HepG2 (cell line): ENCODE results near the gene GPRC5B. TPM values are rescaled to one million over a fixed set of nuclear protein-coding genes. Genes with fewer than 3 reads are reported as not detected.

ENCODE experiments used
- ATAC-seq: fragments of 200-7000 bp; cut with Tn5 transposase; 3 replicates; pipeline ENCODE4 v1.9.1; 2020; ENCODE audit warnings: mild to moderate bottlenecking, moderate library complexity
- BruUV-seq: library from RNA; stranded (reverse); fragments of 400-500 nt; replicated peaks from 2 replicates; lab custom pipeline; 2021; lab: Mats Ljungman, UMichigan
- CTCF ChIA-PET: fragments of 300-600 bp; formaldehyde crosslinking; extraction: SDS; loops from one replicate; lab custom pipeline; 2021; ENCODE audit warnings: low total read pairs, inconsistent platforms, low intra/inter-chr PET ratio; lab: Yijun Ruan, JAX
- POLR2A ChIA-PET: fragments of 350-600 bp; sonication (Branson Sonifier 250); formaldehyde crosslinking; loops from one replicate; lab custom pipeline; 2020; ENCODE audit warnings: antibody characterized with exemption, inconsistent platforms; lab: Yijun Ruan, JAX
- DNase-seq: peaks from one replicate; pipeline ENCODE4 v3.0.0-alpha.2; 2015; ENCODE audit warnings: low spot score
- FAIRE-seq: peaks from 3 replicates; lab custom pipeline; 2011; peaks lifted over from hg19 to GRCh38; lab: Jason Lieb, UNC
- H2AFZ ChIP-seq: one replicate; pipeline ENCODE4 v1.6.1; 2011; ENCODE audit warnings: low read length, inconsistent platforms
- H3K27ac ChIP-seq: fragments of 300-600 bp; 3 replicates; pipeline ENCODE4 v1.8.0; 2011; ENCODE audit warnings: mixed run types, mild to moderate bottlenecking, mixed read lengths, low read length, inconsistent platforms; ENCODE audit not compliant: insufficient read depth; ENCODE audit errors: extremely low read length
- H3K27me3 ChIP-seq, 2 experiments: fragments of 200-600 bp in 1 of 2; 2 replicates in 1 of 2; 3 replicates in 1 of 2; pipeline versions ENCODE4 v1.6.0 to v1.8.0; 2011; ENCODE audit warnings: low read length in 2 of 2, mild to moderate bottlenecking in 2 of 2, moderate library complexity in 2 of 2, inconsistent platforms in 1 of 2; ENCODE audit not compliant: insufficient read depth in 2 of 2, control insufficient read depth in 1 of 2
- H3K36me3 ChIP-seq, 2 experiments: fragments of 200-600 bp in 1 of 2; replicated peaks in 1 of 2; 2 replicates in 1 of 2; 3 replicates in 1 of 2; pipeline versions ENCODE4 v1.5.1 to v1.8.0; 2011; ENCODE audit warnings: low read length in 2 of 2, inconsistent platforms in 1 of 2; ENCODE audit not compliant: insufficient read depth in 2 of 2, control insufficient read depth in 1 of 2
- H3K4me1 ChIP-seq: 2 replicates; pipeline ENCODE4 v1.5.1; 2012; ENCODE audit warnings: low read length, inconsistent platforms; ENCODE audit not compliant: insufficient read depth
- H3K4me2 ChIP-seq: 2 replicates; pipeline ENCODE4 v1.6.0; 2011; ENCODE audit warnings: low read depth, low read length, inconsistent platforms
- H3K4me3 ChIP-seq, 3 experiments: fragments of 200-600 bp in 1 of 3; sonication (generic), shearing (Covaris generic) in 1 of 3; replicated peaks in 1 of 3; 2 replicates each; pipeline ENCODE4 v1.5.1; 2011 to 2016; ENCODE audit warnings: low read length in 3 of 3, inconsistent platforms in 2 of 3, low read depth in 2 of 3, mild to moderate bottlenecking in 2 of 3, control low read depth in 1 of 3, mixed read lengths in 1 of 3; ENCODE audit not compliant: insufficient read depth in 1 of 3
- H3K79me2 ChIP-seq: one replicate; pipeline ENCODE4 v1.6.1; 2011; ENCODE audit warnings: low read length, inconsistent platforms; ENCODE audit not compliant: insufficient read depth
- H3K9ac ChIP-seq: 2 replicates; pipeline ENCODE4 v1.6.0; 2011; ENCODE audit warnings: mild to moderate bottlenecking, low read depth, low read length, inconsistent platforms; ENCODE audit not compliant: insufficient read depth
- H3K9me3 ChIP-seq: 2 replicates; pipeline ENCODE4 v1.5.1; 2012; ENCODE audit warnings: mild to moderate bottlenecking, low read length
- H4K20me1 ChIP-seq: 2 replicates; pipeline ENCODE4 v1.6.0; 2011; ENCODE audit warnings: inconsistent platforms, mild to moderate bottlenecking, low read length, moderate library complexity; ENCODE audit not compliant: insufficient read depth
- CENPT ChIP-seq: sonication (generic); formaldehyde crosslinking; IDR thresholded peaks from 2 replicates; pipeline ENCODE4 v1.8.0; 2022; ENCODE audit warnings: low read depth, mild to moderate bottlenecking, moderate library complexity, missing genetic modification reagents
- HNF4A ChIP-seq: sonication (generic); formaldehyde crosslinking; IDR thresholded peaks from 2 replicates; pipeline ENCODE4 v1.4.0; 2020; ENCODE audit warnings: missing genetic modification reagents
- KDM2A ChIP-seq: sonication (generic); formaldehyde crosslinking; IDR thresholded peaks from 2 replicates; pipeline ENCODE4 v1.4.0; 2020; ENCODE audit warnings: low read depth, missing genetic modification reagents, borderline replicate concordance
- RFXANK ChIP-seq: IDR thresholded peaks from 2 replicates; pipeline ENCODE4 v1.6.1; 2016
- SOX13 ChIP-seq, 3 experiments: fragments of 450-650 bp in 1 of 3; sonication (generic) in 1 of 3; formaldehyde crosslinking in 1 of 3; IDR thresholded peaks in 2 of 3; conservative IDR thresholded peaks in 1 of 3; 2 replicates each; pipeline versions ENCODE4 v1.5.0 to v1.6.1; 2016 to 2020; ENCODE audit warnings: antibody characterized with exemption in 1 of 3, mild to moderate bottlenecking in 1 of 3, missing compliant biosample characterization in 1 of 3, missing genetic modification reagents in 1 of 3, moderate library complexity in 1 of 3
- TIGD3 ChIP-seq: sonication (generic); formaldehyde crosslinking; IDR thresholded peaks from 2 replicates; pipeline ENCODE4 v1.5.1; 2020; ENCODE audit warnings: mild to moderate bottlenecking, missing genetic modification reagents, borderline replicate concordance
- ZBTB33 ChIP-seq: sonication (generic); formaldehyde crosslinking; IDR thresholded peaks from 2 replicates; pipeline ENCODE4 v1.4.0; 2020; ENCODE audit warnings: missing genetic modification reagents
- ZNF839 ChIP-seq: sonication (generic); formaldehyde crosslinking; IDR thresholded peaks from 2 replicates; pipeline ENCODE4 v1.4.0; 2020; ENCODE audit warnings: missing genetic modification reagents, mild to moderate bottlenecking, borderline replicate concordance
- WGBS: methylation state at CpG from one replicate; pipeline ENCODE4 v1.1.6; 2017; ENCODE audit warnings: low lambda C conversion rate; 5-methylcytosine and 5-hydroxymethylcytosine counted together
- in situ Hi-C: cut with HindIII; loops from 2 replicates; pipeline ENCODE4 v1.10.0; 2017; ENCODE audit warnings: low pct_unique_long_range_greater_than_20kb; ENCODE audit not compliant: extremely low pct_ligation_motif_present
- intact Hi-C: fragments of 100-400 bp; cut with micrococcal nuclease; formaldehyde crosslinking; loops from one replicate; pipeline ENCODE4 v1.10.0; 2022; ENCODE audit not compliant: unreplicated experiment
- polyA plus RNA-seq, 8 experiments: library from polyadenylated mRNA; depleted of rRNA in 3 of 8; stranded (reverse) in 7 of 8; unstranded in 1 of 8; fragments of >200 nt; fragmentation: Illumina TruSeq in 4 of 8; extraction: Trizol in 4 of 8; gene quantifications; 2 replicates each; pipeline versions ENCODE4 v1.2.1 to v1.2.3, GENCODE V29; 2011 to 2016; ENCODE audit warnings: low read depth in 4 of 8, missing spikeins in 1 of 8, mixed read lengths in 1 of 8; ENCODE audit not compliant: insufficient read depth in 1 of 8
- total RNA-seq, 5 experiments: library from RNA; depleted of rRNA; stranded (reverse); fragments of >200 nt; fragmentation: Illumina TruSeq; extraction: Trizol; gene quantifications; 2 replicates each; pipeline ENCODE4 v1.2.3, GENCODE V29; 2016; ENCODE audit warnings: low read depth in 1 of 5

Gene GPRC5B
- total and polyA plus RNA-seq, 2 of the 13 experiments (the other 11 are each of a cell fraction or from before 2014, with no cell fraction given), result 0.46 to 0.53 TPM

GRCh38 chr16:19861811-19862327 is 22.8 kb downstream of the GPRC5B start:
- intact Hi-C loops (no loop called here), in situ Hi-C loops (no loop called here)
- Histone ChIP-seq H3K4me1 (no peaks in the 10 kb centered on the region), H3K36me3 (no peaks in the 10 kb centered on the region), H3K27ac (no peak overlapping the region), H3K79me2 (no peaks in the 10 kb centered on the region), H2AFZ (no peak overlapping the region), H3K4me2 (no peak overlapping the region), H3K9ac (no peak overlapping the region), H3K9me3 (no peaks in the 10 kb centered on the region), H4K20me1 (no peaks in the 10 kb centered on the region), H3K4me3 (no peak overlapping the region), H3K27me3 (no peaks in the 10 kb centered on the region)
- TF ChIP-seq HNF4A (CRISPR knock-in tag), result no peak
- TF ChIP-seq CENPT, result no peak
- no peak for TF ChIP-seq RFXANK (CRISPR knock-in tag)
- TF ChIP-seq TIGD3 (CRISPR knock-in tag), result no peak
- no peak for TF ChIP-seq KDM2A (CRISPR knock-in tag)
- peak; percentile 98 for TF ChIP-seq ZBTB33 (CRISPR knock-in tag)
- TF ChIP-seq ZNF839, result no peak
- no peak for TF ChIP-seq SOX13 (IDR thresholded peaks at IDR 0.05)
- peak in 1 of 2 experiments; percentile 12; a peak in 1 of 4 replicates for TF ChIP-seq SOX13 (CRISPR knock-in tag; conservative IDR thresholded peaks at IDR 0.05 in 1 of 2, IDR thresholded peaks at IDR 0.05 in 1 of 2)
- ChIA-PET CTCF (no interaction called here), POLR2A (no interaction called here)
- no TSS peak for BruUV-seq
- DNase-seq (no peak), FAIRE-seq (no peak), ATAC-seq (no peak)
- WGBS, result 84% methylated on average over 16 of the region's 16 CpGs
